ENCODE results near the gene GAGE10. TPM values are rescaled to one million over a fixed set of nuclear protein-coding genes. Genes with fewer than 3 reads are reported as not detected.

GAGE10 gene
- total and polyA plus RNA-seq, 2 of the 8 experiments (the other 6 are each of a cell fraction or from before 2014, with no cell fraction given): not detected

DNA sequence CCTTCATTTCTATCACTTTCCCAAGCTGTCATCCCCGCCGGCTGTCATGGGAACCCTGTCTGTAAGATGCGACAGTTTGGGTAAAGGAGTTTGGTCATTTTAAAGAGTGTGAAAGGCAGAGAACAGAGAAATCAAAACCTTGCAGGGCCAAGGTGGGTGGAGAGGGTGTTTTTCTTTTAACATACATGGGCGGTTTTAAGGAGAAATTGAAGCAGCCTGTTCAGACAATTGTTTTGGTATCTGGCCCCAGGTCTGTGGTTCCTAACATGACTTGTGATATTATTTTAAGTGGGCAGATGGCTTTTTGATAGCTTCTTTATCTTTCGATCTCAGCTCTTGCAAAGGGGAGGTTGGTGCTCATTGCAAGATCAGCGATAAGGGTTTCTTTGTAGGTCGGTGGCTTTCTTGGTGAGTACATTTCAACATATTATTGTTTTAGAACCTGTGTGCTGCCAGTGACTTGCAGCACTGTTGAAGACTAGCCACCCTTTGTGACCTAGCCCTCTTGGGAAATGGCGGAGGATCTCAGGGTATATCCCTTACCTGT, 30.2 kb upstream of the GAGE10 start:
- Histone ChIP-seq H3K4me1 (replicated peaks in 1 of 4; ENCODE audit: control insufficient read depth in 3 of 4, insufficient read depth in 4 of 4, low read length in 3 of 4) (peaks cover 0 to 11% (median 5%) of the 10 kb centered on the region in 4 experiments; a peak in 4 of 7 replicates), H3K4ac (replicated peaks; ENCODE audit: insufficient read length, low read depth, low read length) (no peak overlapping the region), H3K27me3 (replicated peaks in 1 of 4; ENCODE audit: control insufficient read depth in 3 of 4, extremely low read depth in 1 of 4, insufficient read depth in 3 of 4, low read length in 3 of 4) (no peaks in the 10 kb centered on the region), H3K79me1 (ENCODE audit: low read depth, low read length) (peaks cover 2% of the 10 kb centered on the region; the same call in 1 of the 2 replicates), H2BK15ac (ENCODE audit: low read length) (no peak overlapping the region), H3K9ac (replicated peaks in 1 of 4; ENCODE audit: extremely low read depth in 1 of 4, low read depth in 3 of 4, low read length in 3 of 4) (no peak overlapping the region), H2BK120ac (replicated peaks; ENCODE audit: low read depth, low read length) (no peak overlapping the region), H2BK12ac (ENCODE audit: low read depth, low read length) (no peak overlapping the region), H2AK5ac (ENCODE audit: low read depth, low read length) (no peak overlapping the region), H3K4me3 (ENCODE audit: extremely low read depth in 1 of 4, insufficient read depth in 2 of 4, low read depth in 3 of 4, low read length in 4 of 4) (no peak overlapping the region), H3K23me2 (ENCODE audit: low read depth, low read length) (no peaks in the 10 kb centered on the region; the same call in 1 of the 2 replicates), H2BK5ac (ENCODE audit: low read depth, low read length) (no peak overlapping the region), H3K36me3 (ENCODE audit: control insufficient read depth in 2 of 4, insufficient read depth in 4 of 4, low read length in 3 of 4) (no peaks in the 10 kb centered on the region), H4K5ac (ENCODE audit: insufficient read length, low read depth, low read length) (no peak overlapping the region), H3K9me3 (ENCODE audit: insufficient read depth in 2 of 2, low read depth in 1 of 2, low read length in 1 of 2) (no peaks in the 10 kb centered on the region), H2BK20ac (ENCODE audit: low read length) (no peak overlapping the region), H4K91ac (replicated peaks; ENCODE audit: insufficient read length, low read length) (no peak overlapping the region), H3K23ac (ENCODE audit: insufficient read length) (no peak overlapping the region), H3K14ac (ENCODE audit: insufficient read length) (no peak overlapping the region), H2AFZ (ENCODE audit: low read length) (no peak overlapping the region), H4K20me1 (replicated peaks in 1 of 2; ENCODE audit: control insufficient read depth in 1 of 2, insufficient read depth in 2 of 2, low read length in 2 of 2) (peaks cover 0 to 17% of the 10 kb centered on the region in 2 experiments), H4K8ac (ENCODE audit: extremely low read depth, insufficient read depth, low read length) (no peak overlapping the region), H3K56ac (replicated peaks; ENCODE audit: insufficient read length, low read depth, low read length) (no peak overlapping the region), H3K18ac (ENCODE audit: extremely low read depth, low read length) (no peak overlapping the region), H3K79me2 (ENCODE audit: control insufficient read depth in 1 of 2, insufficient read depth in 2 of 2, low read length in 2 of 2) (peaks cover 12 to 38% of the 10 kb centered on the region in 2 experiments; a peak in 3 of 4 replicates), H3K27ac (ENCODE audit: low read depth, low read length) (no peak overlapping the region), H3K4me2 (ENCODE audit: insufficient read depth in 1 of 2, low read depth in 2 of 2, low read length in 2 of 2) (no peak overlapping the region)
- WGBS, 2 experiments (ENCODE audit: extremely low coverage in 1 of 2, insufficient coverage in 1 of 2, insufficient read length in 1 of 2, insufficient replicate concordance in 2 of 2, low coverage in 1 of 2, low lambda C conversion rate in 2 of 2, missing lambda C conversion rate in 1 of 2): 96% methylated on average over 8 of the region's 8 CpGs; no CpG with 5 or more reads in 1 of the 2 experiments
- ChIA-PET CTCF (ENCODE audit: partially characterized antibody) (no interaction called here), POLR2A (ENCODE audit: partially characterized antibody) (interaction anchor here (0.8 to 1.3 kb wide), 3 partner anchors 8 to 23 kb away, joined by 3 to 5 read pairs (median 3); no protein-coding TSS in a partner anchor)
- no peak for DNase-seq (ENCODE audit: low read depth in 1 of 2, low spot score in 2 of 2)
- no peak for FAIRE-seq
- no peak for TF ChIP-seq EP300 (IDR thresholded peaks at IDR 0.05; ENCODE audit: borderline replicate concordance in 1 of 2, low read depth in 2 of 2, low read length in 2 of 2)
- no peak for TF ChIP-seq RXRA (IDR thresholded peaks at IDR 0.05; ENCODE audit: insufficient read depth, low read depth, low read length)
- TF ChIP-seq TAF7 (optimal IDR thresholded peaks at IDR 0.05; ENCODE audit: borderline replicate concordance, low read depth, low read length): no peak
- no peak for TF ChIP-seq JUN (IDR thresholded peaks at IDR 0.05; ENCODE audit: low read depth, low read length)
- TF ChIP-seq SRF (IDR thresholded peaks at IDR 0.05; ENCODE audit: low read depth, low read length): no peak
- TF ChIP-seq NANOG (IDR thresholded peaks at IDR 0.05; ENCODE audit: insufficient read depth, low read depth, low read length, poor library complexity, severe bottlenecking): no peak
- TF ChIP-seq, protein P1, sequence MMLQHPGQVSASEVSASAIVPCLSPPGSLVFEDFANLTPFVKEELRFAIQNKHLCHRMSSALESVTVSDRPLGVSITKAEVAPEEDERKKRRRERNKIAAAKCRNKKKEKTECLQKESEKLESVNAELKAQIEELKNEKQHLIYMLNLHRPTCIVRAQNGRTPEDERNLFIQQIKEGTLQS (IDR thresholded peaks at IDR 0.05; ENCODE audit: insufficient read depth, low read depth, low read length): no peak

Data from H1 (cell line).